ENCODE measurements around the gene NELFB.
A peak's percentile ranks its signal among the peaks of the same experiment; 100 is the strongest.

NELFB gene

GRCh38 chr9:137226338-137227053, 28.6 kb upstream of the NELFB start:
- no peaks in the 10 kb centered on the region; the same call in 1 of the 2 replicates for H3K27me3 ChIP-seq (replicated peaks; ENCODE audit: control insufficient read depth, insufficient read depth, low read length)
- H3K36me3 ChIP-seq (ENCODE audit: control insufficient read depth, insufficient read depth, low read length) = no peaks in the 10 kb centered on the region
- no peak overlapping the region for H3K4me3 ChIP-seq (replicated peaks; ENCODE audit: low read depth, low read length)
- DNase-seq (ENCODE audit: extremely low read depth, insufficient read length) = no peak
- TF ChIP-seq CTCF (IDR thresholded peaks at IDR 0.05; ENCODE audit: insufficient read depth, low read length, poor library complexity, severe bottlenecking) = no peak

DNA sequence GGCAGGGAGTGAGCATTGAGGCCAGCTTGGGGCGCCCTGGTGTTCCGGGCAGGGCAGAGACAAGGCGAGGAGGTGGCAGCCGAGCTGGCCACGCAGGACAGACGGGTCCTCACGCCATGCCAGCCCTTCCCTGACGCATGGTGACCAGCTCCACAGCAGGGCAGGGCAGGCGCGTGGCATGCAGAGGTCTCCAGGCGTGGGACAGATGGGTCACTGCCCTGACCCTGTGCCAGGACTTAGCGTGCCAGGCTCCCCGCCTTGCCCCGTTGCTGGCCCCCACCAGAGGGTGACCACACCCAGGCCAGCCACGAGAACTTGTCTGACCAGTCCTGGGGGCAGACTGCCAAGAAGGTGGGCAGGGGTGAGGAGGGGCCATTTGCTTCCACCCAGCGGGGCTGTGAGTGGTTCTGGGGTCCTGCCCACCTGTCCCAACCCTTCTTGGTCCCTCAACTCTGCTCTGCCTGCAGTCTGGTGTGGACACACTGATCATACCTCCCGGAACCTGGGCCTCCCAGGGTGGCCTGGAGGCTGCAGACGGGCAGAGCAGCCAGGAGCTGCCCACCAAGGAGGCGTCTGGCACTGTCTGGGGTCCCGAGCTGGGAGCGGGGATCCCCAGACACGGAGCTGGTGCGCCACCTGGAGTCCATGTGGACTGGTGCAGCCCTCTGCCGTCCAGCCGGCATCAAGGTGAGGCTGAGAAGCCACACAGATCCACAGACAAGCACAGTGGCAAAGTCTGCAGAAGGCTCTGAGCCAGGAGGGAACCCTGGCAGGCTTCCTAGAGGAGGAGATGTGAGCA, 27.9 kb upstream of the NELFB start, which contains the start of gene RNF224:
Gene RNF224 (plus strand): TSS at position 449 of the 799 bp plus-strand sequence. CDS start 834 bp downstream, outside the sequence.
- Histone ChIP-seq H3K27me3 (replicated peaks; ENCODE audit: control insufficient read depth, insufficient read depth, low read length) (no peaks in the 10 kb centered on the region; the same call in 1 of the 2 replicates), H3K36me3 (ENCODE audit: control insufficient read depth, insufficient read depth, low read length) (no peaks in the 10 kb centered on the region), H3K4me3 (replicated peaks; ENCODE audit: low read depth, low read length) (no peak within 1 kb of the TSS)
- peak; percentile 95 for TF ChIP-seq CTCF (IDR thresholded peaks at IDR 0.05; ENCODE audit: insufficient read depth, low read length, poor library complexity, severe bottlenecking)
- DNase-seq (ENCODE audit: extremely low read depth, insufficient read length) = peak; percentile 82

DNA sequence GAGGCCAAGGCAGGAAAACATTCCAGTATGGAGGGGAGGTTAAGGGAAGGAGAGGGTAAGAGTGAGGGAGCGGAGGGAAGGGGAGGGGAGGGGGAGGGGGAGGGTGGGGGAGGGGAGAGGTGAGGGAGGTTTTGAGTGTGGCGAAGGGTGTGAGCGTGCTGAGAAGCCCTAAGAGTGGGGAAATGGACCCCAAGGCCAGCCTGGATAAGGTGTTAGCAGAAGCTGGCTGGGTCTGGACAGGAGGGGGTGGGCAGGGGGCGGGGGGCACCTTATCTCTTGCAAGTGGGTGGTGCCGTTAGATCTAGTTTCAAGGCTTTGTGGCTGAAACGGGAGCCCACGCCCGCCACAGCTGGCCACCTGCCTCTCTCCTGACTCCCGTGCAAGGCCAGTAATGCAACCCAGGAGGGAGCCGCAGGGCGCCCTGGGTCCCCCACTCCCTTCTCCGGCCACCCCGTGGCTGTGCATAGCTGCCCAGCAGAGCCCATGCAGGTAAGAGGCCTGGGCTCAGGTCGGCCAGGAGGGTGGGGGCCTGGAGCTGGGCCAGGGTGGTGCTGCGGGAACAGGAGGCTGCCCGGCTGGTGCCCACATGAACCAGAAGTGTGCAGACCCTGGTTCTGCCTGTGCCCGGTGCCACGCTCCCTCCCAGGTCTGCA, 27.1 kb upstream of the NELFB start:
- no peak for DNase-seq (ENCODE audit: extremely low read depth, insufficient read length)
- no peak overlapping the region for H3K4me3 ChIP-seq (replicated peaks; ENCODE audit: low read depth, low read length)
- TF ChIP-seq CTCF (IDR thresholded peaks at IDR 0.05; ENCODE audit: insufficient read depth, low read length, poor library complexity, severe bottlenecking) = no peak
- H3K27me3 ChIP-seq (replicated peaks; ENCODE audit: control insufficient read depth, insufficient read depth, low read length) = no peaks in the 10 kb centered on the region; the same call in 1 of the 2 replicates
- H3K36me3 ChIP-seq (ENCODE audit: control insufficient read depth, insufficient read depth, low read length) = no peaks in the 10 kb centered on the region

GRCh38 chr9:137228506-137228967, 26.6 kb upstream of the NELFB start:
- no peak overlapping the region for H3K4me3 ChIP-seq (replicated peaks; ENCODE audit: low read depth, low read length)
- no peaks in the 10 kb centered on the region; the same call in 1 of the 2 replicates for H3K27me3 ChIP-seq (replicated peaks; ENCODE audit: control insufficient read depth, insufficient read depth, low read length)
- DNase-seq (ENCODE audit: extremely low read depth, insufficient read length) = no peak
- no peaks in the 10 kb centered on the region for H3K36me3 ChIP-seq (ENCODE audit: control insufficient read depth, insufficient read depth, low read length)
- TF ChIP-seq CTCF (IDR thresholded peaks at IDR 0.05; ENCODE audit: insufficient read depth, low read length, poor library complexity, severe bottlenecking) = no peak

- no peak for DNase-seq (ENCODE audit: extremely low read depth, insufficient read length)
- no peak for TF ChIP-seq CTCF (IDR thresholded peaks at IDR 0.05; ENCODE audit: insufficient read depth, low read length, poor library complexity, severe bottlenecking)
- Histone ChIP-seq H3K36me3 (ENCODE audit: control insufficient read depth, insufficient read depth, low read length) (no peaks in the 10 kb centered on the region), H3K4me3 (replicated peaks; ENCODE audit: low read depth, low read length) (no peak overlapping the region), H3K27me3 (replicated peaks; ENCODE audit: control insufficient read depth, insufficient read depth, low read length) (no peaks in the 10 kb centered on the region; the same call in 1 of the 2 replicates)
Observed at GRCh38 chr9:137228968-137229896, 25.9 kb upstream of the NELFB start.
